ENCODE data around the gene COG7.

DNA sequence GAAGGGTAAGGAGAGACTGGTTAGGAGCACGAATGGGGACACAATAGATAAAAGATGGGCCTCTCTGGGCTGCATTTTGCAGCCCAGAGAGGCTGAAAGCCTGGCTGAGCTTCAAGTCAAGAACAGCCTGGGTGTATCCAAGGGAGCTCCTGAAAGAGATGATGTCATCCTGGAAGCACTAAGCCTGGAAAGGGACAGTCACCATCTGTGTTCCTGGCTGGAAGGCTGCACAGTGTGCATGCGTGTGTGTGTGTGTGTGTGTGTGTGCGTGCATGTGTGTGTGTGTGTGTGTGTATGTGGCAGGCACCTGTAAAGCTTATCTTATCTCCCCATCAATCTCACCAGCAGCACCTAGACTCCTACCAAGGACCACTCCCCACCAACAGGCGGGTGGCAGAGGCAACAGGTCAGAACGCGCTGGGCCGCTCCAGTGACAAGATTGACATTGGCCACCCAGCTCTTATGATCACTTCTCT lies 44.1 kb downstream of the COG7 start:
- TF ChIP-seq POLR2A (IDR thresholded peaks at IDR 0.05) = no peak
- TF ChIP-seq, protein P1, sequence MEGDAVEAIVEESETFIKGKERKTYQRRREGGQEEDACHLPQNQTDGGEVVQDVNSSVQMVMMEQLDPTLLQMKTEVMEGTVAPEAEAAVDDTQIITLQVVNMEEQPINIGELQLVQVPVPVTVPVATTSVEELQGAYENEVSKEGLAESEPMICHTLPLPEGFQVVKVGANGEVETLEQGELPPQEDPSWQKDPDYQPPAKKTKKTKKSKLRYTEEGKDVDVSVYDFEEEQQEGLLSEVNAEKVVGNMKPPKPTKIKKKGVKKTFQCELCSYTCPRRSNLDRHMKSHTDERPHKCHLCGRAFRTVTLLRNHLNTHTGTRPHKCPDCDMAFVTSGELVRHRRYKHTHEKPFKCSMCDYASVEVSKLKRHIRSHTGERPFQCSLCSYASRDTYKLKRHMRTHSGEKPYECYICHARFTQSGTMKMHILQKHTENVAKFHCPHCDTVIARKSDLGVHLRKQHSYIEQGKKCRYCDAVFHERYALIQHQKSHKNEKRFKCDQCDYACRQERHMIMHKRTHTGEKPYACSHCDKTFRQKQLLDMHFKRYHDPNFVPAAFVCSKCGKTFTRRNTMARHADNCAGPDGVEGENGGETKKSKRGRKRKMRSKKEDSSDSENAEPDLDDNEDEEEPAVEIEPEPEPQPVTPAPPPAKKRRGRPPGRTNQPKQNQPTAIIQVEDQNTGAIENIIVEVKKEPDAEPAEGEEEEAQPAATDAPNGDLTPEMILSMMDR (IDR thresholded peaks at IDR 0.05) = no peak

Data from Peyer's patch (tissue), 4 donors.